ENCODE data around the gene SELPLG. TPM values are rescaled to one million over a fixed set of nuclear protein-coding genes. Genes with fewer than 3 reads are reported as not detected.

Gene SELPLG
- total RNA-seq, 6 experiments from 2014 or later: 6.2 to 8.1 (median 7.1) TPM

- Mint-ChIP-seq H3K4me3 (peak overlapping the region; percentile 23), H3K36me3 (ENCODE audit: low read depth) (peaks cover 44% of the 10 kb centered on the region), H3K4me1 (ENCODE audit: low read depth) (peaks cover 97% of the 10 kb centered on the region), H3K27ac (peak overlapping the region; percentile 96; the same call in 1 of the 2 replicates), H3K9me3 (0 out of 2 replicates have a peak, but pooled peaks cover 3% of the 10 kb centered on the region), H3K27me3 (ENCODE audit: insufficient read depth) (peaks cover 9% of the 10 kb centered on the region; the same call in 1 of the 2 replicates)
- TF ChIP-seq CTCF (IDR thresholded peaks at IDR 0.05): no peak
- no peak for DNase-seq
Measured at GRCh38 chr12:108668542-108668941, 34.8 kb upstream of the SELPLG start.

GRCh38 chr12:108668063-108668462, 34.4 kb upstream of the SELPLG start:
- Mint-ChIP-seq H3K36me3 (ENCODE audit: low read depth) (peaks cover 45% of the 10 kb centered on the region), H3K4me3 (peak overlapping the region; percentile 23; the same call in 1 of the 2 replicates), H3K9me3 (0 out of 2 replicates have a peak, but pooled peaks cover 3% of the 10 kb centered on the region), H3K27me3 (ENCODE audit: insufficient read depth) (peaks cover 9% of the 10 kb centered on the region; the same call in 1 of the 2 replicates), H3K27ac (peak overlapping the region; percentile 96), H3K4me1 (ENCODE audit: low read depth) (peaks cover 97% of the 10 kb centered on the region)
- DNase-seq: no peak
- TF ChIP-seq CTCF (IDR thresholded peaks at IDR 0.05): no peak

- H3K36me3 Mint-ChIP-seq (ENCODE audit: low read depth): peaks cover 43% of the 10 kb centered on the region
- H3K27me3 Mint-ChIP-seq (ENCODE audit: insufficient read depth): peaks cover 7% of the 10 kb centered on the region; the same call in 1 of the 2 replicates
- peak overlapping the region; percentile 96 for H3K27ac Mint-ChIP-seq
- DNase-seq: no peak
- TF ChIP-seq CTCF (IDR thresholded peaks at IDR 0.05): no peak
- H3K4me3 Mint-ChIP-seq: peak overlapping the region; percentile 30; the same call in 1 of the 2 replicates
- 0 out of 2 replicates have a peak, but pooled peaks cover 3% of the 10 kb centered on the region for H3K9me3 Mint-ChIP-seq
- H3K4me1 Mint-ChIP-seq (ENCODE audit: low read depth): peaks cover 97% of the 10 kb centered on the region
Measured at GRCh38 chr12:108667349-108667748, 33.7 kb upstream of the SELPLG start.

- DNase-seq: peak; percentile 30
- Mint-ChIP-seq H3K27me3 (ENCODE audit: insufficient read depth) (peaks cover 7% of the 10 kb centered on the region), H3K4me3 (peak overlapping the region; percentile 13; the same call in 1 of the 2 replicates), H3K4me1 (ENCODE audit: low read depth) (peaks cover 100% of the 10 kb centered on the region), H3K27ac (peak overlapping the region; percentile 96), H3K36me3 (ENCODE audit: low read depth) (peaks cover 45% of the 10 kb centered on the region), H3K9me3 (0 out of 2 replicates have a peak, but pooled peaks cover 3% of the 10 kb centered on the region)
- TF ChIP-seq CTCF (IDR thresholded peaks at IDR 0.05): no peak
Measured at GRCh38 chr12:108666401-108666881, 32.7 kb upstream of the SELPLG start.

GRCh38 chr12:108665608-108666202, 32.0 kb upstream of the SELPLG start:
- peaks cover 45% of the 10 kb centered on the region for H3K36me3 Mint-ChIP-seq (ENCODE audit: low read depth)
- TF ChIP-seq CTCF (IDR thresholded peaks at IDR 0.05): no peak
- peaks cover 7% of the 10 kb centered on the region for H3K27me3 Mint-ChIP-seq (ENCODE audit: insufficient read depth)
- H3K4me3 Mint-ChIP-seq: peak overlapping the region; percentile 30; the same call in 1 of the 2 replicates
- no peaks in the 10 kb centered on the region for H3K9me3 Mint-ChIP-seq
- DNase-seq: no peak
- H3K4me1 Mint-ChIP-seq (ENCODE audit: low read depth): peaks cover 100% of the 10 kb centered on the region
- peak overlapping the region; percentile 96 for H3K27ac Mint-ChIP-seq
